OCI-LY7 (cell line): ENCODE measurements around the gene LPIN1.

Source experiments
- EZH2phosphoT487 ChIP-seq: fragments of 200-600 bp; sonication (generic); IDR thresholded peaks from 2 replicates; pipeline ENCODE4 v1.6.1; 2018; ENCODE audit warnings: low read depth, borderline replicate concordance, mild to moderate bottlenecking, mixed run types, antibody characterized with exemption, low read length, moderate library complexity, mixed read lengths
- TF ChIP-seq, protein P1 (sequence below): fragments of 200-600 bp; sonication (generic); conservative IDR thresholded peaks from 2 replicates; pipeline ENCODE4 v1.5.1; 2014; ENCODE audit warnings: mild to moderate bottlenecking, antibody characterized with exemption, low read length, moderate library complexity, mixed read lengths

DNA sequence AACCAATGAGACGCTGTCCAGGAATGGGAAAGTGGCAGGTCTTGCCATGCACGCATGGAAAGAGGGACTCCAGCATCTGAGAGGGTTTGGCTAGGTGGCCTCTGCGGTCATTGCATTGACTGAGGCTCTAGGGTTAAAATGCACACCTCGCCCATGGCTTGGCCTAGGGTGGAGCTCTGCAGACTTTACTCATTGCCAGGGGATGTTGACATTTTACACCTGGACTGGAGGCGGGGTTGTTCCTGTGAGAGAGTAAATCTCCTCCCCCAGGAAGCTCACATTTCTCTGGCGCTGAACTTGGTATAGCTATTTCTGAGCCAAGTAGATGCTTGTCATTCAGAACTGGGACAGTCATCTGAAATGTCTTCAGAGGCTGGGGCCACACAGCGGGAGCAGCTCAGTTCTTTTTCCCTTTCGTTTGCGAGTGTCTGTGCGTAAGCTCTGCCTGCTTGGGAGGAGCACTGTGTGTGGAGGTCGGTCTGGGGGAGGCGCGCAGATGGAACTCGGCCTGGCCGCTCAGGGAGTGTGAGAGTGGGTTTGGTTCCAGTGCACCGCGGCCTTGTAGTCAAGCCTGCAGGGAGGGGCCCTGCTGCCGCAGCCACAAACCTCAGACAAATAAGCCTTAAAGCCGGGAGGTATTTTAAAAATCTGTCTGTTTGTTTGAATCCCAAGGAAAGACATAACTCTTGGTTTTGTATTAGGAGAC lies 76.5 kb downstream of the LPIN1 start:
- TF ChIP-seq, protein P1, sequence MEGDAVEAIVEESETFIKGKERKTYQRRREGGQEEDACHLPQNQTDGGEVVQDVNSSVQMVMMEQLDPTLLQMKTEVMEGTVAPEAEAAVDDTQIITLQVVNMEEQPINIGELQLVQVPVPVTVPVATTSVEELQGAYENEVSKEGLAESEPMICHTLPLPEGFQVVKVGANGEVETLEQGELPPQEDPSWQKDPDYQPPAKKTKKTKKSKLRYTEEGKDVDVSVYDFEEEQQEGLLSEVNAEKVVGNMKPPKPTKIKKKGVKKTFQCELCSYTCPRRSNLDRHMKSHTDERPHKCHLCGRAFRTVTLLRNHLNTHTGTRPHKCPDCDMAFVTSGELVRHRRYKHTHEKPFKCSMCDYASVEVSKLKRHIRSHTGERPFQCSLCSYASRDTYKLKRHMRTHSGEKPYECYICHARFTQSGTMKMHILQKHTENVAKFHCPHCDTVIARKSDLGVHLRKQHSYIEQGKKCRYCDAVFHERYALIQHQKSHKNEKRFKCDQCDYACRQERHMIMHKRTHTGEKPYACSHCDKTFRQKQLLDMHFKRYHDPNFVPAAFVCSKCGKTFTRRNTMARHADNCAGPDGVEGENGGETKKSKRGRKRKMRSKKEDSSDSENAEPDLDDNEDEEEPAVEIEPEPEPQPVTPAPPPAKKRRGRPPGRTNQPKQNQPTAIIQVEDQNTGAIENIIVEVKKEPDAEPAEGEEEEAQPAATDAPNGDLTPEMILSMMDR: no peak
- no peak for TF ChIP-seq EZH2phosphoT487
